B cell (primary cell): Measurements from ENCODE around the gene CCDC110. TPM values are rescaled to one million over a fixed set of nuclear protein-coding genes. Genes with fewer than 3 reads are reported as not detected.

Experiments used
- ATAC-seq: fragments of 200-7000 bp; cut with Tn5 transposase; one replicate; pipeline ENCODE4 v1.10.0; 2021; ENCODE audit warnings: low read depth, mild to moderate bottlenecking, moderate number of reproducible peaks, moderate library complexity
- CTCF ChIA-PET: fragments of 350-600 bp; sonication (Branson Sonifier 250); formaldehyde crosslinking; loops from one replicate; lab custom pipeline; 2021; ENCODE audit warnings: antibody characterized with exemption, inconsistent platforms; lab: Charles Lee
- POLR2A ChIA-PET: fragments of 350-600 bp; sonication (Branson Sonifier 250); formaldehyde crosslinking; loops from one replicate; lab custom pipeline; 2021; ENCODE audit warnings: antibody characterized with exemption; lab: Charles Lee
- DNase-seq: peaks from one replicate; pipeline ENCODE4 v3.0.0; 2013
- H2AFZ ChIP-seq: 2 replicates; pipeline ENCODE4 v1.6.1; 2012; ENCODE audit warnings: mild to moderate bottlenecking, low read depth, low read length; ENCODE audit not compliant: insufficient read depth, poor library complexity, severe bottlenecking
- H3K27ac ChIP-seq, 2 donors: 1 replicate in 1 of 2; 2 replicates in 1 of 2; pipeline ENCODE4 v1.5.1; 2012 to 2013; ENCODE audit warnings: low read length in 2 of 2, mild to moderate bottlenecking in 2 of 2, moderate library complexity in 1 of 2
- H3K27me3 ChIP-seq, 4 experiments: fragments of 200-600 bp in 1 of 4; sonication (generic) in 1 of 4; replicated peaks in 1 of 4; 1 replicate in 2 of 4; 2 replicates in 2 of 4; pipeline versions ENCODE4 v1.6.1 to v1.7.0; 2013 to 2016; ENCODE audit warnings: low read length in 3 of 4, mild to moderate bottlenecking in 2 of 4, mixed read lengths in 1 of 4, moderate library complexity in 1 of 4; ENCODE audit not compliant: insufficient read depth in 4 of 4, control insufficient read depth in 3 of 4; ENCODE audit errors: control extremely low read depth in 1 of 4
- H3K36me3 ChIP-seq, 2 experiments: replicated peaks in 1 of 2; 1 replicate in 1 of 2; 2 replicates in 1 of 2; pipeline versions ENCODE4 v1.6.1 to v1.7.1; 2013; ENCODE audit warnings: low read length in 1 of 2; ENCODE audit not compliant: insufficient read depth in 2 of 2, control insufficient read depth in 1 of 2; ENCODE audit errors: control extremely low read depth in 1 of 2, extremely low read depth in 1 of 2
- H3K4me1 ChIP-seq, 2 donors: fragments of 200-600 bp in 1 of 2; sonication (generic) in 1 of 2; 1 replicate in 1 of 2; 2 replicates in 1 of 2; pipeline versions ENCODE4 v1.5.1 to v1.6.1; 2013 to 2017; ENCODE audit warnings: low read length in 2 of 2; ENCODE audit not compliant: control insufficient read depth in 2 of 2, insufficient read depth in 2 of 2
- H3K4me2 ChIP-seq: replicated peaks from 2 replicates; pipeline ENCODE3; 2012; ENCODE audit warnings: mild to moderate bottlenecking, low read depth, low read length; ENCODE audit not compliant: poor library complexity, severe bottlenecking
- H3K4me3 ChIP-seq, 5 experiments: fragments of 200-600 bp in 1 of 5; sonication (generic) in 1 of 5; 1 replicate in 3 of 5; 2 replicates in 2 of 5; pipeline versions ENCODE4 v1.5.1 to v1.7.0; 2011 to 2016; ENCODE audit warnings: low read length in 4 of 5, mild to moderate bottlenecking in 4 of 5, low read depth in 2 of 5, control low read depth in 1 of 5, moderate library complexity in 1 of 5; ENCODE audit not compliant: insufficient read depth in 1 of 5; ENCODE audit errors: control extremely low read depth in 1 of 5, extremely low read depth in 1 of 5
- H3K79me2 ChIP-seq: fragments of 200-600 bp; sonication (generic); one replicate; pipeline ENCODE4 v1.6.0; 2016; ENCODE audit warnings: low read length; ENCODE audit not compliant: control insufficient read depth, insufficient read depth
- H3K9ac ChIP-seq: fragments of 200-600 bp; sonication (generic); 2 replicates; pipeline ENCODE4 v1.6.1; 2017; ENCODE audit warnings: mild to moderate bottlenecking, low read length, moderate library complexity
- H3K9me3 ChIP-seq, 3 donors: one replicate each; pipeline versions ENCODE4 v1.6.1 to v1.7.1; 2013; ENCODE audit warnings: low read length in 2 of 3; ENCODE audit not compliant: control insufficient read depth in 2 of 3, insufficient read depth in 1 of 3; ENCODE audit errors: control extremely low read depth in 1 of 3
- H4K20me1 ChIP-seq: 2 replicates; pipeline ENCODE4 v1.6.0; 2012; ENCODE audit warnings: mild to moderate bottlenecking, low read length; ENCODE audit not compliant: insufficient read depth, control insufficient read depth, poor library complexity, severe bottlenecking
- H3K27ac Mint-ChIP-seq: one replicate; pipeline ENCODE4 v1.8.0; 2021; ENCODE audit warnings: mixed read lengths
- H3K27me3 Mint-ChIP-seq: one replicate; pipeline ENCODE4 v1.8.0; 2021; ENCODE audit warnings: mixed read lengths
- H3K4me1 Mint-ChIP-seq: one replicate; pipeline ENCODE4 v1.8.0; 2021; ENCODE audit warnings: mixed read lengths
- H3K4me3 Mint-ChIP-seq: one replicate; pipeline ENCODE4 v1.8.0; 2021; ENCODE audit warnings: mixed read lengths
- H3K9me3 Mint-ChIP-seq: one replicate; pipeline ENCODE4 v1.8.0; 2022; ENCODE audit warnings: mixed read lengths; ENCODE audit not compliant: insufficient read depth
- EZH2 ChIP-seq: IDR thresholded peaks from 2 replicates; pipeline ENCODE4 v1.6.1; 2012; ENCODE audit warnings: borderline replicate concordance, low read depth, mild to moderate bottlenecking, moderate library complexity, low read length; ENCODE audit not compliant: insufficient read depth, poor library complexity, severe bottlenecking
- WGBS: methylation state at CpG from one replicate; pipeline ENCODE4 v1.1.5; 2013; ENCODE audit warnings: missing lambda C conversion rate; ENCODE audit not compliant: insufficient coverage; 5-methylcytosine and 5-hydroxymethylcytosine counted together
- intact Hi-C: fragments of 100-400 bp; cut with micrococcal nuclease; formaldehyde crosslinking; loops from one replicate; pipeline ENCODE4 v1.10.0; 2022
- polyA plus RNA-seq: library from polyadenylated mRNA; depleted of rRNA; stranded (reverse); fragments of >200 nt; gene quantifications from 2 replicates; pipeline ENCODE4 v1.2.3, GENCODE V29; 2012
- total RNA-seq, 2 donors: library from RNA; stranded (reverse); fragments of 120-200 nt in 1 of 2; gene quantifications; 1 replicate in 1 of 2; 2 replicates in 1 of 2; pipeline versions ENCODE4 v1.2.3 to v1.2.4, GENCODE V29; 2013 to 2022
- TF ChIP-seq, protein P1 (sequence below): fragments of 200-600 bp; IDR thresholded peaks from one replicate; pipeline ENCODE4 v1.8.0; 2022; ENCODE audit warnings: antibody characterized with exemption, mild to moderate bottlenecking

CCDC110 gene
- total and polyA plus RNA-seq, 2 donors (not counting 1 experiment from before 2014, with no cell fraction given): 0.04 to 2.3 TPM

DNA sequence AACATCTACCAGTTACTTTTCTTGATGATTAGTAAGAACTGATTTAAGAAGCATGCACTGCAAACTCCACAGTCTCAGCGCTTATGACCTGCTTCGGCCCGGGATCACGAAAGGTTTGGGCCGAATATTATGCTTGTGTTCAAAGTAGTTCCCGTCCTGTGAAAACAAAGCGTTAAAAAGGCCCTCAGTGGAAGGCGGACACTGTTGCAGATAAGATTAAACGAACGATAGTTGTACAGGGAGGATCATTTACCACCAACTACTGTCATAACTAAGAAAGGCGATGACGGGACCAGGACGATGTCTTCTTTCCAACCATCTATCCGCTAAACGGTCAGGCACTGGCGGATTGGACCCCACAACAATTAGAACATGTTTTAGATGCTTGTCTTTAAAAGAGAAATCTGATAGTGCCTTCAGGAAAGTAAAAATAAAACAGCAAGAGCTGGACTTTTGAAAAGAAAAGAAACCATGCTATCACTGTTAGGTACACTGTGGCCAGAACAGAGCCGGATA is 42.7 kb upstream of the CCDC110 start:
- 87% methylated on average over 7 of the region's 17 CpGs for WGBS

DNA sequence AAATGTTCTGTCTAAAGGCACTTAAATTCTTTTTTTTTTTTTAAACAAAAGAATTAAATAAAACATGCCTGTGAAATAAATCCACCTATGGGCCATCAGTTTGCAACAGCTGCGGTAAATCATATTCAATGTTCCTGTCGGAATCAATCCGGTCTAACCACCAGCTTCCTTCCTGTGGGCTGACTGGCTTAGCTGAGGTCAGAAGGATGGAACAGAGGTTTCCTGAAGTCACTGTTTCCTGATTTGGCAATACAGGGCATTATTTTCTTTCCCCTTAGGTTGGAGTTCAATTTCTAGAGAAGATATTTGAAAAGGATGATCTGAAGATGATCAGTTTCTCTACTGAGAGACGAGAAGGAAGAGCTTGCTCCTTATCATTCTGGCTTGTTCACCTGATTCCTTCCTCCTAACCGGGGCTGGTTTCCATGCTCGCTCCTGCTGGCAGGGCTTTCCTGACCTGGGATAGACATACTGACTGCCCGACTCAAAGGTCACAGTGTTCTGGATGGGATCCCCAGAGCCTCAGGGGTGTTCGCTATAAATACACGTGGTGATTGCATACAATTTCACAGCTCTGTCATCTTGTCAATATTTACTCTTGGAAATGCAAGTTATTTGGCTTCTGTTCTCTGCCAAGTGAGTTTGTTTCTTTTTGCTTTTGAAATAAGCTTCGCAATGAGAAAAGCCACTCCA is 42.1 kb upstream of the CCDC110 start:
- Histone ChIP-seq H3K4me2 (no peak overlapping the region), H2AFZ (no peak overlapping the region), H4K20me1 (no peaks in the 10 kb centered on the region), H3K9me3 (no peaks in the 10 kb centered on the region), H3K79me2 (no peaks in the 10 kb centered on the region), H3K4me1 (peaks cover 4 to 7% of the 10 kb centered on the region in 2 donors), H3K36me3 (no peaks in the 10 kb centered on the region), H3K27ac (no peak overlapping the region), H3K9ac (no peak overlapping the region), H3K27me3 (peaks cover 0 to 29% (median 15%) of the 10 kb centered on the region in 4 experiments), H3K4me3 (no peak overlapping the region)
- ChIA-PET POLR2A (no interaction called here), CTCF (no interaction called here)
- Mint-ChIP-seq H3K27ac (no peak overlapping the region), H3K9me3 (no peaks in the 10 kb centered on the region), H3K27me3 (peaks cover 55% of the 10 kb centered on the region), H3K4me3 (no peak overlapping the region), H3K4me1 (peaks cover 4% of the 10 kb centered on the region)
- intact Hi-C loops: no loop called here
- ATAC-seq (no peak), DNase-seq (no peak)
- WGBS: 17% methylated on average over 6 of the region's 10 CpGs
- TF ChIP-seq EZH2: no peak
- TF ChIP-seq, protein P1, sequence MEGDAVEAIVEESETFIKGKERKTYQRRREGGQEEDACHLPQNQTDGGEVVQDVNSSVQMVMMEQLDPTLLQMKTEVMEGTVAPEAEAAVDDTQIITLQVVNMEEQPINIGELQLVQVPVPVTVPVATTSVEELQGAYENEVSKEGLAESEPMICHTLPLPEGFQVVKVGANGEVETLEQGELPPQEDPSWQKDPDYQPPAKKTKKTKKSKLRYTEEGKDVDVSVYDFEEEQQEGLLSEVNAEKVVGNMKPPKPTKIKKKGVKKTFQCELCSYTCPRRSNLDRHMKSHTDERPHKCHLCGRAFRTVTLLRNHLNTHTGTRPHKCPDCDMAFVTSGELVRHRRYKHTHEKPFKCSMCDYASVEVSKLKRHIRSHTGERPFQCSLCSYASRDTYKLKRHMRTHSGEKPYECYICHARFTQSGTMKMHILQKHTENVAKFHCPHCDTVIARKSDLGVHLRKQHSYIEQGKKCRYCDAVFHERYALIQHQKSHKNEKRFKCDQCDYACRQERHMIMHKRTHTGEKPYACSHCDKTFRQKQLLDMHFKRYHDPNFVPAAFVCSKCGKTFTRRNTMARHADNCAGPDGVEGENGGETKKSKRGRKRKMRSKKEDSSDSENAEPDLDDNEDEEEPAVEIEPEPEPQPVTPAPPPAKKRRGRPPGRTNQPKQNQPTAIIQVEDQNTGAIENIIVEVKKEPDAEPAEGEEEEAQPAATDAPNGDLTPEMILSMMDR: no peak

More for the DNA sequence above, 42.7 kb upstream of the CCDC110 start:
- Histone ChIP-seq H3K36me3 (no peaks in the 10 kb centered on the region), H2AFZ (no peak overlapping the region), H3K27ac (no peak overlapping the region), H3K4me3 (no peak overlapping the region), H3K27me3 (peaks cover 0 to 32% (median 16%) of the 10 kb centered on the region in 4 experiments), H3K79me2 (no peaks in the 10 kb centered on the region), H3K4me1 (peaks cover 4 to 7% of the 10 kb centered on the region in 2 donors), H3K4me2 (no peak overlapping the region), H3K9ac (no peak overlapping the region), H3K9me3 (no peaks in the 10 kb centered on the region), H4K20me1 (no peaks in the 10 kb centered on the region)
- H3K9me3 Mint-ChIP-seq: no peaks in the 10 kb centered on the region
- TF ChIP-seq, protein P1: no peak
- TF ChIP-seq EZH2: no peak
- H3K27ac Mint-ChIP-seq: no peak overlapping the region
- ChIA-PET CTCF (interaction anchor here (0.9 kb wide), 1 partner anchor 83 kb away, joined by 3 read pairs; no protein-coding TSS in a partner anchor), POLR2A (interaction anchor here (0.5 to 0.6 kb wide), 2 partner anchors 41 to 294 kb away, joined by 3 to 4 read pairs; no protein-coding TSS in a partner anchor)
- peaks cover 56% of the 10 kb centered on the region for H3K27me3 Mint-ChIP-seq
- intact Hi-C loops: no loop called here
- no peak overlapping the region for H3K4me3 Mint-ChIP-seq
- DNase-seq: no peak
- H3K4me1 Mint-ChIP-seq: peaks cover 4% of the 10 kb centered on the region
- no peak for ATAC-seq
